Neural progenitor cell (in vitro differentiated cells): ENCODE data around the gene CAMK1D. TPM values are rescaled to one million over a fixed set of nuclear protein-coding genes. Genes with fewer than 3 reads are reported as not detected.

Experiments used
- DNase-seq: peaks from one replicate; pipeline ENCODE4 v3.0.0-alpha.2; 2016; ENCODE audit warnings: low spot score
- H2AFZ ChIP-seq: fragments of 200-600 bp; sonication (generic); replicated peaks from 2 replicates; pipeline ENCODE4 v1.6.1; 2016; ENCODE audit warnings: antibody characterized with exemption
- H3F3A ChIP-seq: fragments of 200-600 bp; sonication (generic); 2 replicates; pipeline ENCODE4 v1.6.1; 2016; ENCODE audit warnings: antibody characterized with exemption, low read depth
- H3K27ac ChIP-seq: fragments of 200-600 bp; sonication (generic); 2 replicates; pipeline ENCODE4 v1.5.1; 2016; ENCODE audit warnings: mild to moderate bottlenecking
- H3K27me3 ChIP-seq: fragments of 200-600 bp; sonication (generic); 2 replicates; pipeline ENCODE4 v1.6.1; 2016; ENCODE audit warnings: mild to moderate bottlenecking, moderate library complexity
- H3K36me3 ChIP-seq: fragments of 200-600 bp; sonication (generic); 2 replicates; pipeline ENCODE4 v1.5.1; 2016
- H3K4me1 ChIP-seq: fragments of 200-600 bp; sonication (generic); 2 replicates; pipeline ENCODE4 v1.6.1; 2016; ENCODE audit warnings: mixed run types
- H3K4me2 ChIP-seq: fragments of 200-600 bp; sonication (generic); 2 replicates; pipeline ENCODE4 v1.6.1; 2016
- H3K4me3 ChIP-seq: fragments of 200-600 bp; sonication (generic); 2 replicates; pipeline ENCODE4 v1.5.1; 2016
- H3K79me2 ChIP-seq: fragments of 200-600 bp; sonication (generic); 2 replicates; pipeline ENCODE4 v1.6.1; 2016; ENCODE audit warnings: low read depth
- H3K9ac ChIP-seq: fragments of 200-600 bp; sonication (generic); 2 replicates; pipeline ENCODE4 v1.6.1; 2016
- H3K9me3 ChIP-seq: fragments of 200-600 bp; sonication (generic); 2 replicates; pipeline ENCODE4 v1.5.1; 2016; ENCODE audit warnings: low read depth
- H4K20me1 ChIP-seq: fragments of 200-600 bp; sonication (generic); 2 replicates; pipeline ENCODE4 v1.6.1; 2016; ENCODE audit warnings: low read depth
- H3K27ac Mint-ChIP-seq: 3 replicates; pipeline ENCODE4 v1.8.0; 2021; ENCODE audit warnings: mixed read lengths
- H3K27me3 Mint-ChIP-seq: 2 replicates; pipeline ENCODE4 v1.8.0; 2022; ENCODE audit warnings: low read depth, mild to moderate bottlenecking, inconsistent platforms, moderate library complexity, mixed read lengths; ENCODE audit not compliant: insufficient read depth
- H3K36me3 Mint-ChIP-seq: 3 replicates; pipeline ENCODE4 v1.8.0; 2021; ENCODE audit warnings: mixed read lengths
- H3K4me1 Mint-ChIP-seq: 3 replicates; pipeline ENCODE4 v1.8.0; 2021; ENCODE audit warnings: mixed read lengths
- H3K4me3 Mint-ChIP-seq: 3 replicates; pipeline ENCODE4 v1.8.0; 2021; ENCODE audit warnings: mild to moderate bottlenecking, moderate library complexity, mixed read lengths
- H3K9me3 Mint-ChIP-seq: 3 replicates; pipeline ENCODE4 v1.8.0; 2020; ENCODE audit warnings: mixed read lengths
- CTCF ChIP-seq: fragments of 200-600 bp; sonication (generic); IDR thresholded peaks from 2 replicates; pipeline ENCODE4 v1.5.1; 2017; ENCODE audit warnings: antibody characterized with exemption, mild to moderate bottlenecking
- EZH2 ChIP-seq: fragments of 200-600 bp; sonication (generic); IDR thresholded peaks from 2 replicates; pipeline ENCODE4 v1.6.1; 2017; ENCODE audit warnings: antibody characterized with exemption, mild to moderate bottlenecking, moderate library complexity
- EZH2phosphoT487 ChIP-seq: fragments of 200-600 bp; sonication (generic); IDR thresholded peaks from 2 replicates; pipeline ENCODE4 v1.6.1; 2017; ENCODE audit warnings: antibody characterized with exemption
- total RNA-seq: library from RNA; depleted of rRNA; stranded (reverse); fragments of >200 nt; gene quantifications from 2 replicates; pipeline ENCODE4 v1.2.3, GENCODE V29; 2015; ENCODE audit warnings: low replicate concordance

CAMK1D gene
- total RNA-seq, 1 donor from 2014 or later, result 7.6 TPM

- H3K27me3 Mint-ChIP-seq, result no peaks in the 10 kb centered on the region
- H3K36me3 Mint-ChIP-seq, result peaks cover 3% of the 10 kb centered on the region
- no peaks in the 10 kb centered on the region for H3K4me1 Mint-ChIP-seq
- Histone ChIP-seq H3K27ac (no peak overlapping the region), H3K27me3 (no peaks in the 10 kb centered on the region), H3K9ac (no peak overlapping the region), H3K9me3 (no peaks in the 10 kb centered on the region), H3K4me1 (no peaks in the 10 kb centered on the region), H3K4me2 (no peak overlapping the region), H3K4me3 (no peak overlapping the region), H3K79me2 (no peaks in the 10 kb centered on the region), H3F3A (no peaks in the 10 kb centered on the region), H2AFZ (no peak overlapping the region), H3K36me3 (no peaks in the 10 kb centered on the region), H4K20me1 (no peaks in the 10 kb centered on the region)
- no peaks in the 10 kb centered on the region for H3K9me3 Mint-ChIP-seq
- no peak overlapping the region for H3K27ac Mint-ChIP-seq
- no peak overlapping the region for H3K4me3 Mint-ChIP-seq
- TF ChIP-seq EZH2phosphoT487, result no peak
- TF ChIP-seq CTCF, result no peak
- TF ChIP-seq EZH2, result no peak
- no peak for DNase-seq
Measured at GRCh38 chr10:12699781-12700556, 350.6 kb downstream of the CAMK1D start.

- no peak overlapping the region for H2AFZ ChIP-seq
- Mint-ChIP-seq H3K4me1 (no peaks in the 10 kb centered on the region), H3K27me3 (no peaks in the 10 kb centered on the region), H3K27ac (no peak overlapping the region), H3K4me3 (no peak overlapping the region), H3K9me3 (no peaks in the 10 kb centered on the region), H3K36me3 (peaks cover 3% of the 10 kb centered on the region)
- TF ChIP-seq CTCF (no peak), EZH2phosphoT487 (no peak), EZH2 (no peak)
- no peaks in the 10 kb centered on the region for H4K20me1 ChIP-seq
- no peak overlapping the region for H3K4me3 ChIP-seq
- no peak overlapping the region for H3K9ac ChIP-seq
- H3K4me2 ChIP-seq, result no peak overlapping the region
- H3K9me3 ChIP-seq, result no peaks in the 10 kb centered on the region
- H3K79me2 ChIP-seq, result no peaks in the 10 kb centered on the region
- H3K36me3 ChIP-seq, result no peaks in the 10 kb centered on the region
- DNase-seq, result no peak
- no peak overlapping the region for H3K27ac ChIP-seq
- no peaks in the 10 kb centered on the region for H3K27me3 ChIP-seq
- no peaks in the 10 kb centered on the region for H3F3A ChIP-seq
- H3K4me1 ChIP-seq, result no peaks in the 10 kb centered on the region
Measured at GRCh38 chr10:12700557-12700874, 351.2 kb downstream of the CAMK1D start.

GRCh38 chr10:12701696-12702095, 352.3 kb downstream of the CAMK1D start:
- no peaks in the 10 kb centered on the region for H3K9me3 ChIP-seq
- Mint-ChIP-seq H3K4me3 (no peak overlapping the region), H3K36me3 (peaks cover 3% of the 10 kb centered on the region), H3K4me1 (peaks cover 4% of the 10 kb centered on the region), H3K9me3 (no peaks in the 10 kb centered on the region), H3K27me3 (no peaks in the 10 kb centered on the region), H3K27ac (peak overlapping the region; percentile 80)
- no peaks in the 10 kb centered on the region for H3K4me1 ChIP-seq
- no peak overlapping the region for H3K27ac ChIP-seq
- no peak overlapping the region for H3K4me3 ChIP-seq
- no peaks in the 10 kb centered on the region for H3K79me2 ChIP-seq
- no peak overlapping the region for H2AFZ ChIP-seq
- no peak for TF ChIP-seq EZH2phosphoT487
- no peak for TF ChIP-seq CTCF
- no peak for TF ChIP-seq EZH2
- H3K36me3 ChIP-seq, result no peaks in the 10 kb centered on the region
- no peak for DNase-seq
- no peak overlapping the region for H3K4me2 ChIP-seq
- H3F3A ChIP-seq, result no peaks in the 10 kb centered on the region
- no peaks in the 10 kb centered on the region for H3K27me3 ChIP-seq
- H4K20me1 ChIP-seq, result no peaks in the 10 kb centered on the region
- H3K9ac ChIP-seq, result no peak overlapping the region
